NCI-H1105 (cell line): ENCODE measurements around the gene COPG2.
"Not testable (repeated sequence)": the region's sequence is repeated elsewhere in the genome, so short reads cannot be mapped to it uniquely, and the experiment has no call there.

Experiments
- DNase-seq: peaks from one replicate; lab custom pipeline; 2025; lab: John Stamatoyannopoulos, UW

The COPG2 gene

DNA sequence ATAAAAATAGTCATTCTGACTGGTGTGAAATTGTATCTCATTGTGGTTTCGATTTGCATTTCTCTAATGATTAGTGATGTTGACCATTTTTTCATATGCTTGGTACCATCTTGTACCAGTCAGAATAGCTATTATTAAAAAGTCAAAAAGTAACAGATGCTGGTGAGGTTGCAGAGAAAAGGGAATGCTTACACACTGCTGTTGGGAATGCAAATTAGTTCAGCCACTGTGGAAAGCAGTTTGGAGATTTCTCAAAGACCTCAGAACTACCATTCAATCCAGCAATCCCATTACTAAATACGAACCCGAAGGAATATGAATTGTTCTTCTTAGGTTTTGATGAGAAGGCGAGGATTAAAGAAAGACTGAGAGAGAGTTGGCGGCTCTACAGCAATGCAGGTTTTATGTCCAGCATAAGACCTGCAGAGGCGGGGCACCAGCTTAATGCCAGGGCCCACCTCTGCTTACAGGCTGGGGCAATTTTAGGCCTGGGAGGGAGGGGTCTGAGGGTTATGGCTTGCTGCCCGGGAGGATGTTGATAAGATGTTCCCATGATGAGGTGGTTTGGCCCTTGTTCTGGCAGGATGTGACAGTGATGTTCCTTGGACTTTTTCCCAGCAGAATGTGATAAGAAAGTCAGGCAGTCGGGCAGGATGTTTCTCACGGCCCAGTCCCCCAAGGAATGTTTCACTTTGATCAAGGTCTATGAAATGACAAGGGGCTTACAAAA, 102.2 kb downstream of the COPG2 start:
- DNase-seq = no peak

DNA sequence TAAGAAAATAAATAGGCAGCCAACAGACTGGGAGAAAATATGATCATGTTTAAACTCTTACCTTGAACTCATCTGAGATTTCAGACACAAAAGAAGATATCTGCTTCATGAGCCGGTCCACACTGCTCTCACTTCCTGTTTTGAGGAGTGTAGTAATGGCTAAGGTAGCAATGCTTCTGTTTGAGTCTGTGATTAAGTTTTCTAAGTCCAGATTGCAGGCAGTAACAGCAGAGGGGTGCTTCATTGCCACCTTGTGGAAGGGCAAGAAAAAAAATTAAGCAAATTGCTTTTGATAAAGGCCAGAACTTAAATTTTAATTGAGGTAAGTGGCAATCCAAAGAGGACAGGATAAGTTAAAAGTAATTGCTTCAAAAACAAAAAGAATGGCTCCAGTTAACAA, 107.6 kb downstream of the COPG2 start:
- no peak for DNase-seq

DNA sequence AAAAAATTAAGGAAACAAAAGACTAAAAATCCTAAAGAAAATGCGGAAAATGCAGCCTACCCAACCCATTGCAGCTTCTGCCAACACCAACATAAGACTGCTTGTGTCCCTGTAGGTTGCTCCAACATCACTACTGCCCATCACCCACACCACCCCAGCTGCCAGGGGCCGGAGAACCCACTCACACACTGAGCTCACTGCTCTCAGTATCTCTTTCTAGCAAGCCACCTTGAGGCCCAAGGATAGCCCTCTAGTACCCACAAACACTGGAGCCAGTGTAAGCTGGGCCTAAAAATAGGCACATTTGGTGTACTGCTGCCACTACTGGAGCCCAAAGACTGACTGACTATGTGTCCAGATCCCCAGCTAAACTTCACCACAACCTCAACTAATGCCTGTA, 109.4 kb downstream of the COPG2 start:
- DNase-seq = no peak

DNA sequence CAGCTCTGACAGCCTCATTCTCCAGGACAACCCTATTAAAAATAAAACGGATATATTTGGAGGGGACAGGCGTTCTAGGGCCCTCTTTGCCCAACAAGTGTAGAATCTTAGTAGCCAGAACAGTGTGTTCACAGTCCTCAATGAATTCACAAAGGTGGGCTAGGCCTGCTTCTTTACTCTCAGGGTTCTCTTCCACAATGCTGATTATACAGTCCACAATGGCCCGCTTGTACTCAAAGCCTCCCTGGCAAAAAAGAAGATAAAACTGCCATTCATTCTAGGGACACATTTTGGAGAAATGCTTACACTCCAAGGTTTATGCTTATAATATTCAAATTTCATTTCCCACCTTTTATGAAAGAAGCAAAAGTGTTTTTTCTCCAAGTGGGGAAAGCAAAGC, 114.1 kb downstream of the COPG2 start:
- no peak for DNase-seq

GRCh38 chr7:130553398-130554029, 115.0 kb downstream of the COPG2 start:
- DNase-seq = no peak

- DNase-seq = no peak
Observed at GRCh38 chr7:130544356-130544755, 124.2 kb downstream of the COPG2 start.

GRCh38 chr7:130543487-130544010, 125.0 kb downstream of the COPG2 start:
- DNase-seq = no peak

DNA sequence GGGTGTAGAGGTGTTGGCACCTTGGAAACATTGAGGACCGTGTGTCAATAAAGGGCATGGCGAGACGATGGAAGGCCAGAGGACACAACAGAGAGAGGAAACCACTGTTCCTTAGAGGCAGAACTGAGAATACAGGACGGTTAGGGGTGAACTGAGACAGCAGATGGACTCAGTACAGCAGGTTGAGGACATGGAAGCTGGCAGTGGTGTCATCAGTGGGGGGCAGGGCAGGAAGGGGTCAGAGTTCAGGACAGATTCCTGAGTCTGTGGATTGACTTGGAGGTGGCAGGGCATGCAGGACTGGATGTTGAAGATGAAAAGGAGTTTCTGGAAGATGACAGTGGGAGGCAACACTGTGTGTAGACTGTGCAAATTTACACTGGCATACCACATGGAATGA, 126.3 kb downstream of the COPG2 start:
- DNase-seq = not testable (repeated sequence)

GRCh38 chr7:130541287-130541686, 127.3 kb downstream of the COPG2 start:
- DNase-seq = not testable (repeated sequence)

GRCh38 chr7:130537894-130538293, 130.7 kb downstream of the COPG2 start:
- not testable (repeated sequence) for DNase-seq

DNA sequence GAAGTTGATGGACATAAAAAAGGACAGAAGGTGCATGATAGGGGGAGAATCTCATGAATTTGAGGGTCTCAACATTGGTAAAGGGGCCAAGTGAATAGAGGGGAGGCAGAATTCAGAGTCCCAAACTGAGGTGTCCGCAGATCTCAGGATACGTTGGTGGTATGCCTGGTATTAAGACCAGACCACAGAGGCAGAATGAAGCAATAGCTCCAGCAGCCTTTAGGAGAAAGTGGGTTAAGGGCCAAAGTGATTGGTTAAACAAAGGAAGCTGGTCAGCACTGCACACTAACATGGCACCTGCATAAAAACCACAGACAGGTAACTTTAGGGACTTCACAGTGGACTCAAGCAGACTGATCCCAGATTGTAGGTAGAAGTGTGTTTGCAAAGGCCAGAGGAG, 139.1 kb downstream of the COPG2 start:
- no peak for DNase-seq

DNA sequence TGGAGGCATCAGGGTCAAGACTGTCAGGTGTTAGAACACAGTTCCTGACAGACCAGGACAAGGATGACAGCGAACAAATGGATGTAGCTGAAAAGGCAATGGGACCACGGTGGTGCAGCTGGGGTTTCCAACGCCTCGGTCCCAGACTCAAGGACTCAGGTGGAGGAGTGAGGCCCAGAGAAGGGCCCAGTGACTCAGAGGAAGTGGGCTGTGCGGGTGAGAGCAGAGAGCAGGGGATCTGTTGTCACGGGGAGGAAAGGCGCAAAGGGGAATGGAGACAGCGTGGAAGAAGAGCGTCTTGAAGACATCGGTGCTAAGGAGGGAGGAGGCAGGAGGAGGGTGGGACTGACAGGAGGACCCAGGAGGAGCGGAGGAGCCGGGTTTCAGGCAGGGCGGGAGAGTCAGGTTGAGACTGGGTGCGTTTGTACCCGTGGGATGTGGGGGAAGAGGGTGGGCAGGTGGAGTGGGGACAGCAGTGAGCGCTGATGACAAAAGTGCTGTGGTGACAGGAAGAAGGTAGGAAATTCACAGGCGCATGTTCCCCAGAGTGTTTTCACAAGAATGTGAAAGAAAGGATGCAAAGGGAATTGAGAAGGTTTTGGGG, 140.7 kb downstream of the COPG2 start:
- not testable (repeated sequence) for DNase-seq

GRCh38 chr7:130524628-130525027, 143.9 kb downstream of the COPG2 start:
- DNase-seq = no peak

DNA sequence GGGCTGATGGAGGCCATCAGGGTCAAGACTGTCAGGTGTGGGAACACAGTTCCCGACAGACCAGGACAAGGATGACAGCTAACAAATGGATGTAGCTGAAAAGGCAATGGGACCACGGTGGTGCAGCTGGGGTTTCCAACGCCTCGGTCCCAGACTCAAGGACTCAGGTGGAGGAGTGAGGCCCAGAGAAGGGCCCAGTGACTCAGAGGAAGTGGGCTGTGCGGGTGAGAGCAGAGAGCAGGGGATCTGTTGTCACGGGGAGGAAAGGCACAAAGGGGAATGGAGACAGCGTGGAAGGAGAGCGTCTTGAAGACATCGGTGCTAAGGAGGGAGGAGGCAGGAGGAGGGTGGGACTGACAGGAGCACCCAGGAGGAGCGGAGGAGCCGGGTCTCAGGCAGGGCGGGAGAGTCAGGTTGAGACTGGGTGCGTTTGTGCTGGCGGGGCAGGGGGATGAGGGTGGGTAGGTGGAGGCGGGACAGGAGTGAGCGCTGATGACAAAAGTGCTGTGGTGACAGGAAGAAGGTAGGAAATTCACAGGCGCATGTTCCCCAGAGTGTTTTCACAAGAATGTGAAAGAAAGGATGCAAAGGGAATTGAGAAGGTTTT, 144.9 kb downstream of the COPG2 start:
- not testable (repeated sequence) for DNase-seq

- DNase-seq = no peak
Observed at GRCh38 chr7:130521258-130521951, 147.1 kb downstream of the COPG2 start.

GRCh38 chr7:130515315-130516040, 153.1 kb downstream of the COPG2 start:
- DNase-seq = no peak

- no peak for DNase-seq
Observed at GRCh38 chr7:130513447-130513846, 155.1 kb downstream of the COPG2 start.

GRCh38 chr7:130512038-130512437, 156.5 kb downstream of the COPG2 start:
- not testable (repeated sequence) for DNase-seq

DNA sequence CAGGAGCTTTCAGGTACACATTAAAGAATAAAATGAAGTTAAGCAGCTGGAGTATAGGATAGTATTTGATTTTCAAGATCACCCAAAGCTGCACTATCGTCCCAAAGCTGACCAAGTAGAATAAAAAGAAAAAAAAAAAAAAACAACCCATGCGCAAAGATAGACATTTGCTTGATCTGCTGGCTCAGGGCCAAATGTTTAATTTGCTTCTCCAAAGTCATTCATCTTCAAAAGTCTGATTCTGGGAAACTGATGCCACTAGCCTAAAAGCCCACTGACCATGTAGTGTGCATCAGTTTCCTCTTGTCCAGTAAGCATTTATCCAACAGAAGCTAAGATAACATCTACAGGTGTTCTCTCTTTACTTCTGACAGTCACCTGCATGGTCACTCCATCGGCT, 162.2 kb downstream of the COPG2 start:
- DNase-seq = no peak

DNA sequence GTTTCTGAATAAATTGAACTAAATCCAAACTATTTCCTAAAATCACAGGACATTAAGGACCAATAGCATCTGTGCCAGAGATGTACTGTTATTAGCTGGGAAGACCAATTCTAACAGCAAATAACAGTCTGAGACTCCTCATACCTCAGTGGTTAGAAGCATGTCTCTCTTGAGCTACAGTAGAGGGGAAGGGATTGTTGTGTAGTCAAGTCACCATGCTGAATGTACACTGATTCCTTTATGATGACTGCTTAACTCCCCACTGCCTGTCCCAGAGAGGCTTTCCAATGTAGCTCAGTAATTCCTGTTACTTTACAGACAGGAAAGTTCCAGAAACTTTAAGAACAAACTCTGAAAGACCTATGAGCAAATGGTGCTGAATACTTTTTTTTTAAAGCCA, 162.8 kb downstream of the COPG2 start:
- no peak for DNase-seq

DNA sequence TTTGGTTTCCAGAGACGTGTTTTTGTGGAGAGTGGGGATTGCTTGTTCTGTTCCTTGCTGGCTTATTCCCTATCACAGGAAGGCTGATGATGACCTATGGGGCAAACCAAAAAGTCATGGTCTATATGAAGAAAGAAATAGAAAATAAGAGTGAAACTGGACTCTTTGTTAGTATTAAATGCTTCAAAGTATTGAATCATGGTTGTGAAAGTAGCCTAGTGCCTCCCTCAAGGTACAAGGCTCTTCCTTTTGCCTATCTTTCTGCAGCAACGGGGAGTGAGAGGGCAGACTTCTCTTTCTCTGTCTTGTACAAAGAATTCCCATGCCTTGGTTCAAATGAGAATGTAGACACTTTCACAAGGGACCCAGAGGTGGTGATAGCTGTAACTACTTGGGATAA, 167.6 kb downstream of the COPG2 start:
- DNase-seq = no peak
